Measurements from ENCODE around the gene PDZRN4.

PDZRN4 gene

DNA sequence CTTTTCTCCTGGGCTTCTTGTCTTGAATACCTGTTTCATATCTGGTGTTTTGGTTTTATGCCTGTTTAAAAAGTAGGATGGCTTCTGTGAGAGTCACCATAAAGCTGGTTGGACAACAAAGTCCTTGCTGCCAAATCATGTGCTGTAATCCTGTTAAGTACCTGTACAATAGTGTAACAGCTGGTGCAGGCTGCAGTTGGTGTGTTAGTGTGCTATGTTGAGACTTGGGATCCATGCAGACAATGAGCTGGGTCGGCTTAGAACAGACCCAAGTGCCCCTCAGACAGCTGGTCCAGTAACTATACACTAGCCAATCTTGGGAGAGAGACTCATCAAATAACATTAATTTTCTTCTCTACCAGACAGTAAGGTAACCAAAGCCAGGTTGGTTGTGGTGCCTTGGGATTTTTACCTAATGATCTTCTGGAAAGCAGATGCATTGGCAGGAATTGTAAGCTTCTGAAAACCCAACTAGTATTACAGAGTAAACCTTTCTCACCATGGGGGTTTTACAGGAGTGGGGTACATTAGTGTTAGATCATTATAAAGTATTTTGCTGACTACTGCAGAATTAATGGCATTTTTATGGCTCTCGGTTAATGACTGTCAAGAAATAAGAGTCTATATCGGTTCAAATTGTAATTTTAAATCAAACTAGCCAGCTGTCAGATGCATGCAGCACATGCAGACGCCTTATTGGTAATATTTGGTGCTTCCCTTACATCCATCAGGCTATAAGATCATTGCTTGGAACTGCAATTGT, 231.2 kb downstream of the PDZRN4 start:
- no peaks in the 10 kb centered on the region for H3K27me3 ChIP-seq (ENCODE audit: insufficient read depth, poor library complexity, severe bottlenecking)
- no peak overlapping the region for H3K27ac ChIP-seq (replicated peaks)
- DNase-seq (ENCODE audit: low read depth in 1 of 2, low spot score in 1 of 2) = no peak
- H3K4me3 ChIP-seq (replicated peaks; ENCODE audit: insufficient read depth, low read length) = no peak overlapping the region
- TF ChIP-seq, protein P1, sequence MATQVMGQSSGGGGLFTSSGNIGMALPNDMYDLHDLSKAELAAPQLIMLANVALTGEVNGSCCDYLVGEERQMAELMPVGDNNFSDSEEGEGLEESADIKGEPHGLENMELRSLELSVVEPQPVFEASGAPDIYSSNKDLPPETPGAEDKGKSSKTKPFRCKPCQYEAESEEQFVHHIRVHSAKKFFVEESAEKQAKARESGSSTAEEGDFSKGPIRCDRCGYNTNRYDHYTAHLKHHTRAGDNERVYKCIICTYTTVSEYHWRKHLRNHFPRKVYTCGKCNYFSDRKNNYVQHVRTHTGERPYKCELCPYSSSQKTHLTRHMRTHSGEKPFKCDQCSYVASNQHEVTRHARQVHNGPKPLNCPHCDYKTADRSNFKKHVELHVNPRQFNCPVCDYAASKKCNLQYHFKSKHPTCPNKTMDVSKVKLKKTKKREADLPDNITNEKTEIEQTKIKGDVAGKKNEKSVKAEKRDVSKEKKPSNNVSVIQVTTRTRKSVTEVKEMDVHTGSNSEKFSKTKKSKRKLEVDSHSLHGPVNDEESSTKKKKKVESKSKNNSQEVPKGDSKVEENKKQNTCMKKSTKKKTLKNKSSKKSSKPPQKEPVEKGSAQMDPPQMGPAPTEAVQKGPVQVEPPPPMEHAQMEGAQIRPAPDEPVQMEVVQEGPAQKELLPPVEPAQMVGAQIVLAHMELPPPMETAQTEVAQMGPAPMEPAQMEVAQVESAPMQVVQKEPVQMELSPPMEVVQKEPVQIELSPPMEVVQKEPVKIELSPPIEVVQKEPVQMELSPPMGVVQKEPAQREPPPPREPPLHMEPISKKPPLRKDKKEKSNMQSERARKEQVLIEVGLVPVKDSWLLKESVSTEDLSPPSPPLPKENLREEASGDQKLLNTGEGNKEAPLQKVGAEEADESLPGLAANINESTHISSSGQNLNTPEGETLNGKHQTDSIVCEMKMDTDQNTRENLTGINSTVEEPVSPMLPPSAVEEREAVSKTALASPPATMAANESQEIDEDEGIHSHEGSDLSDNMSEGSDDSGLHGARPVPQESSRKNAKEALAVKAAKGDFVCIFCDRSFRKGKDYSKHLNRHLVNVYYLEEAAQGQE (IDR thresholded peaks at IDR 0.05; ENCODE audit: insufficient replicate concordance, low read depth) = no peak

- Histone ChIP-seq H3K27me3 (ENCODE audit: insufficient read depth, poor library complexity, severe bottlenecking) (no peaks in the 10 kb centered on the region), H3K4me3 (replicated peaks; ENCODE audit: insufficient read depth, low read length) (no peak overlapping the region), H3K27ac (replicated peaks) (no peak overlapping the region)
- DNase-seq (ENCODE audit: low read depth in 1 of 2, low spot score in 1 of 2) = no peak
- TF ChIP-seq SPI1 (IDR thresholded peaks at IDR 0.05; ENCODE audit: borderline replicate concordance, low read depth) (no peak), GABPA (IDR thresholded peaks at IDR 0.05; ENCODE audit: low read depth) (no peak), POLR2AphosphoS5 (IDR thresholded peaks at IDR 0.05; ENCODE audit: low read depth) (no peak), CTCF (IDR thresholded peaks at IDR 0.05; ENCODE audit: insufficient read depth, low read length) (no peak)
- TF ChIP-seq, protein P1 (IDR thresholded peaks at IDR 0.05; ENCODE audit: insufficient replicate concordance, low read depth) = no peak
Measured at GRCh38 chr12:41424651-41425050, 236.5 kb downstream of the PDZRN4 start.

- H3K27me3 ChIP-seq (ENCODE audit: insufficient read depth, poor library complexity, severe bottlenecking) = no peaks in the 10 kb centered on the region
- DNase-seq (ENCODE audit: low read depth in 1 of 2, low spot score in 1 of 2) = no peak
- H3K4me3 ChIP-seq (replicated peaks; ENCODE audit: insufficient read depth, low read length) = no peak overlapping the region
- no peak for TF ChIP-seq SPI1 (IDR thresholded peaks at IDR 0.05; ENCODE audit: borderline replicate concordance, low read depth)
- TF ChIP-seq, protein P1 (IDR thresholded peaks at IDR 0.05; ENCODE audit: insufficient replicate concordance, low read depth) = no peak
- no peak for TF ChIP-seq CTCF (IDR thresholded peaks at IDR 0.05; ENCODE audit: insufficient read depth, low read length)
- no peak for TF ChIP-seq GABPA (IDR thresholded peaks at IDR 0.05; ENCODE audit: low read depth)
- H3K27ac ChIP-seq (replicated peaks) = no peak overlapping the region
Measured at GRCh38 chr12:41433460-41433859, 245.3 kb downstream of the PDZRN4 start.
